HCT116 (cell line): ENCODE results near the gene AXIN1.

Experiments
- CTCF ChIP-seq, 3 experiments: fragments of 200-600 bp in 1 of 3; sonication (generic) in 1 of 3; IDR thresholded peaks in 2 of 3; conservative IDR thresholded peaks in 1 of 3; 2 replicates each; pipeline ENCODE4 v1.5.1; 2012 to 2017; ENCODE audit warnings: low read depth in 2 of 3, low read length in 2 of 3, antibody characterized with exemption in 1 of 3, borderline replicate concordance in 1 of 3, control low read depth in 1 of 3, mild to moderate bottlenecking in 1 of 3, mixed read lengths in 1 of 3, mixed run types in 1 of 3, moderate library complexity in 1 of 3; ENCODE audit not compliant: insufficient read depth in 1 of 3
- POLR2A ChIP-seq: IDR thresholded peaks from 2 replicates; pipeline ENCODE4 v1.7.0; 2011; ENCODE audit warnings: borderline replicate concordance; ENCODE audit not compliant: insufficient read depth, insufficient read length; ENCODE audit errors: extremely low read depth
- POLR2AphosphoS5 ChIP-seq: IDR thresholded peaks from 2 replicates; pipeline ENCODE4 v1.6.1; 2011; ENCODE audit warnings: mild to moderate bottlenecking, low read depth, low read length, moderate library complexity
- YY1 ChIP-seq: IDR thresholded peaks from 2 replicates; pipeline ENCODE4 v1.6.1; 2011; ENCODE audit warnings: low read length, low read depth, moderate library complexity, mild to moderate bottlenecking; ENCODE audit not compliant: insufficient replicate concordance; ENCODE audit errors: extremely low read depth
- ZFX ChIP-seq: fragments of 450-650 bp; IDR thresholded peaks from 2 replicates; pipeline ENCODE4 v1.6.1; 2017
- ZNF274 ChIP-seq: fragments of 200-500 bp; sonication (Bioruptor generic); IDR thresholded peaks from 2 replicates; pipeline ENCODE4 v1.6.1; 2014; ENCODE audit warnings: mild to moderate bottlenecking, low read depth, low read length, inconsistent platforms

GRCh38 chr16:324451-325334 is 27.8 kb downstream of the AXIN1 start:
- TF ChIP-seq YY1 (no peak), ZFX (no peak), POLR2A (no peak), ZNF274 (no peak), POLR2AphosphoS5 (no peak), CTCF (IDR thresholded peaks at IDR 0.05 in 2 of 3, conservative IDR thresholded peaks at IDR 0.05 in 1 of 3; ENCODE audit: borderline replicate concordance in 1 of 3, insufficient read depth in 1 of 3, low read depth in 2 of 3, low read length in 2 of 3) (no peak)
